Pancreas (tissue), 10 donors: ENCODE measurements around the gene SLC17A7. TPM values are rescaled to one million over a fixed set of nuclear protein-coding genes. Genes with fewer than 3 reads are reported as not detected.

Experiments
- ATAC-seq, 4 donors: fragments of 200-7000 bp; cut with Tn5 transposase; one replicate each; pipeline versions ENCODE4 v1.8.0 to v1.9.1; 2020; ENCODE audit warnings: mild to moderate bottlenecking in 4 of 4, moderate library complexity in 4 of 4
- DNase-seq, 6 donors: peaks; one replicate each; pipeline ENCODE4 v3.0.0-alpha.2; 2020
- FAIRE-seq: peaks from 2 replicates; lab custom pipeline; 2012; peaks lifted over from hg19 to GRCh38; lab: Jason Lieb, UNC
- H3K27ac ChIP-seq, 4 donors: fragments of 200-600 bp; sonication (generic); 1 replicate in 3 of 4; 2 replicates in 1 of 4; pipeline versions ENCODE4 v1.5.0 to v1.8.0; 2020
- H3K27me3 ChIP-seq, 4 donors: fragments of 200-600 bp; one replicate each; pipeline ENCODE4 v1.8.0; 2021
- H3K36me3 ChIP-seq, 3 donors: fragments of 200-600 bp; sonication (generic) in 1 of 3; one replicate each; pipeline versions ENCODE4 v1.5.0 to v1.8.0; 2020 to 2021
- H3K4me1 ChIP-seq, 3 donors: fragments of 200-600 bp; one replicate each; pipeline ENCODE4 v1.8.0; 2021
- H3K4me3 ChIP-seq, 4 donors: fragments of 200-600 bp; sonication (generic) in 2 of 4; one replicate each; pipeline versions ENCODE4 v1.5.0 to v1.8.0; 2020 to 2021
- H3K9me3 ChIP-seq, 4 donors: fragments of 200-600 bp; one replicate each; pipeline ENCODE4 v1.8.0; 2021
- CTCF ChIP-seq, 4 donors: fragments of 200-600 bp; sonication (generic) in 3 of 4; IDR thresholded peaks; one replicate each; pipeline versions ENCODE4 v1.5.0 to v1.8.0; 2021; ENCODE audit warnings: antibody characterized with exemption in 4 of 4
- WGBS, 2 donors: extraction: QIAGEN DNeasy Blood & Tissue Kit; methylation state at CpG; one replicate each; pipeline ENCODE4 v1.1.7; 2013; 5-methylcytosine and 5-hydroxymethylcytosine counted together
- intact Hi-C, 3 donors: fragments of 100-400 bp; cut with DNase I; formaldehyde crosslinking; loops; one replicate each; pipeline versions ENCODE4 v1.11.1 to v1.14.2; 2022
- polyA plus RNA-seq, 2 donors: library from polyadenylated mRNA; stranded (reverse); fragments of 200-250 nt; gene quantifications; one replicate each; pipeline ENCODE4 v1.2.3, GENCODE V29; 2013
- total RNA-seq, 6 donors: library from RNA; stranded (reverse); fragmentation: NEBNext Ultra II Directional in 4 of 6; extraction: Animal tissue kit (Norgen Biotek cat#: 25700) in 4 of 6; gene quantifications; one replicate each; pipeline versions ENCODE4 v1.2.1 to v1.2.4, GENCODE V29; 2021 to 2023
- donor health status: healthy with polysubstance abuse.
- donor health status: DM: no; HTN: no; CAD: no; lungs with moderate emphysema.
- donor health status: DM: no; HTN: no; CAD: no.
- donor health status: control.
- donor health status: control.
- donor health status: Bipolar disorder and iron deficiency.
- donor health status: DM: yes; HTN: yes; CAD: no.
- donor health status: DM: no; HTN: no; CAD: no.
- donor health status: DM: no; HTN: no; CAD: no.
- donor health status: DM: yes; HTN: yes; CAD: no.

SLC17A7 gene
- total and polyA plus RNA-seq, 8 donors: 0.13 to 0.53 (median 0.31) TPM; not detected in 1

GRCh38 chr19:49488046-49488862 is 46.9 kb upstream of the SLC17A7 start:
- DNase-seq (no peak), ATAC-seq (peak in 2 of 4 donors; percentile 0 to 1), FAIRE-seq (no peak)
- Histone ChIP-seq H3K9me3 (no peaks in the 10 kb centered on the region), H3K36me3 (peaks cover 14 to 38% (median 30%) of the 10 kb centered on the region in 3 donors), H3K27ac (peak overlapping the region; percentile 69 to 85 (median 82)), H3K4me1 (peaks cover 12 to 20% (median 14%) of the 10 kb centered on the region in 3 donors), H3K4me3 (peak overlapping the region; percentile 86 to 89 (median 88)), H3K27me3 (no peaks in the 10 kb centered on the region)
- TF ChIP-seq CTCF (IDR thresholded peaks at IDR 0.05): no peak
- intact Hi-C loops: no loop called here
- 1% methylated on average over 26 of the region's 26 CpGs for WGBS, 2 donors

GRCh38 chr19:49487277-49488045 is 46.1 kb upstream of the SLC17A7 start, which contains the start of gene RPL13A:
Gene RPL13A (plus strand): TSS chr19:49487608. CDS start chr19:49487630, 22 bp downstream.
- WGBS, 2 donors: 0% methylated on average over 57 of the region's 57 CpGs
- Histone ChIP-seq H3K4me3 (peak within 1 kb of the TSS; percentile 86 to 89 (median 88)), H3K36me3 (peaks cover 14 to 32% (median 30%) of the 10 kb centered on the region in 3 donors), H3K27me3 (no peaks in the 10 kb centered on the region), H3K27ac (peak within 1 kb of the TSS; percentile 69 to 85 (median 82)), H3K9me3 (no peaks in the 10 kb centered on the region), H3K4me1 (peaks cover 12 to 20% (median 14%) of the 10 kb centered on the region in 3 donors)
- peak; percentile 100 for DNase-seq
- peak; percentile 69 for FAIRE-seq
- intact Hi-C loops: no loop called here
- no peak for TF ChIP-seq CTCF (IDR thresholded peaks at IDR 0.05)
- peak; percentile 92 to 96 (median 94) for ATAC-seq

- intact Hi-C loops: no loop called here
- H3K27ac ChIP-seq: peak overlapping the region in 2 of 4 donors; percentile 48 to 68
- ATAC-seq: peak in 1 of 4 donors; percentile 1
- FAIRE-seq: no peak
- no peaks in the 10 kb centered on the region for H3K9me3 ChIP-seq
- 57 to 63% methylated on average over 23 of the region's 23 CpGs for WGBS, 2 donors
- peak overlapping the region in 2 of 4 donors; percentile 31 to 86 for H3K4me3 ChIP-seq
- no peak for TF ChIP-seq CTCF (IDR thresholded peaks at IDR 0.05)
- no peaks in the 10 kb centered on the region for H3K27me3 ChIP-seq
- DNase-seq: no peak
- H3K36me3 ChIP-seq: peaks cover 11 to 25% (median 24%) of the 10 kb centered on the region in 3 donors
- H3K4me1 ChIP-seq: peaks cover 12 to 20% (median 14%) of the 10 kb centered on the region in 3 donors
Measured at GRCh38 chr19:49486710-49487276, 45.5 kb upstream of the SLC17A7 start.

GRCh38 chr19:49486232-49486631 is 44.9 kb upstream of the SLC17A7 start:
- H3K27ac ChIP-seq: no peak overlapping the region

More at GRCh38 chr19:49486232-49486631, 44.9 kb upstream of the SLC17A7 start:
- DNase-seq (no peak), ATAC-seq (no peak), FAIRE-seq (no peak)
- no peak for TF ChIP-seq CTCF (IDR thresholded peaks at IDR 0.05)
- Histone ChIP-seq H3K27me3 (no peaks in the 10 kb centered on the region), H3K36me3 (peaks cover 11 to 20% (median 19%) of the 10 kb centered on the region in 3 donors), H3K4me3 (no peak overlapping the region), H3K4me1 (peaks cover 12 to 20% (median 14%) of the 10 kb centered on the region in 3 donors), H3K9me3 (no peaks in the 10 kb centered on the region)
- WGBS, 2 donors: 82 to 89% methylated on average over 7 of the region's 7 CpGs
- intact Hi-C loops: no loop called here
